GM18526 (cell line): ENCODE measurements around the gene OAT.

ENCODE experiments used
- POLR2A ChIP-seq: IDR thresholded peaks from 3 replicates; pipeline ENCODE4 v1.6.1; 2011; ENCODE audit not compliant: insufficient read length; ENCODE audit errors: extremely low read depth

Gene OAT

DNA sequence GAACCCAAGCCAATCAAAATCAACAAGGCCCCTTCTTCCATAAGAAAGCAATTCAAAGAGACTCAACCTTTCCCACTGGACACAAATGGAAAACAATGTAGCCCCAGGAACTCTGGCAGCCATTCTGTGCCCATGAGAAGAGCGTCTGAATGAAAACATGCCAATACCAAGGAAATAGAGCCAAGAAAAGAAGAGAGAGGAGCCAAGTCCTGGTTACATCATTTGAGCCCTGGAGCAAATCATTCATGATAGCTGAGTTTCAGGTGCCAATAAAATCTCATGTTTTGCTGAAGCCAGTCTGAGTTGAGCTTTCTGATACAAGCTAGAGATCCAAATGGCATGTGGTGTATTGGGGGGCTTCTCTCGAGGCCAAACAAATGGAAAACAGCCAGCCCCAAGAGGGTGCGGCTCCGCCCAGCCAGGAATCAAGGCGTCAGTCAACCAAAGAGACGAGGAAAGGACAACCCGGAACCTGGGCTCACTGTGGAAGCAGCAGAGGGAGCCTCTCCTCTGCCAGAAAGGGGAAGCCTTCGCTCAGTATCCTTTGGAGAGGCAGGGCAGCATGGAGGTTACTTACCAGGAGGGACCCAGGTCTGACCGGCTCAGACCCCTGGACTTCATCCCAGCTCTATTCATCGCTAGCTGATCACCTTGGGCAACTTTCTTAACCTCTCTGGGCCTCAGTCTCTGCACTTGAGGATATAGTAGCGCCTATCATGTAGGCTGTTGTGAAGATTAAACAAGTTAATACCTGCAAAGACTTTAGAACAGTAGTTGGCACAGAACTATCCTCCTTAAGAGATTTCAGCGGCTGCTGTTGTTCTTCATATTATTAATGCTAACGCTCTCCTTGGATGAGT lies 61.8 kb downstream of the OAT start:
- TF ChIP-seq POLR2A: no peak

DNA sequence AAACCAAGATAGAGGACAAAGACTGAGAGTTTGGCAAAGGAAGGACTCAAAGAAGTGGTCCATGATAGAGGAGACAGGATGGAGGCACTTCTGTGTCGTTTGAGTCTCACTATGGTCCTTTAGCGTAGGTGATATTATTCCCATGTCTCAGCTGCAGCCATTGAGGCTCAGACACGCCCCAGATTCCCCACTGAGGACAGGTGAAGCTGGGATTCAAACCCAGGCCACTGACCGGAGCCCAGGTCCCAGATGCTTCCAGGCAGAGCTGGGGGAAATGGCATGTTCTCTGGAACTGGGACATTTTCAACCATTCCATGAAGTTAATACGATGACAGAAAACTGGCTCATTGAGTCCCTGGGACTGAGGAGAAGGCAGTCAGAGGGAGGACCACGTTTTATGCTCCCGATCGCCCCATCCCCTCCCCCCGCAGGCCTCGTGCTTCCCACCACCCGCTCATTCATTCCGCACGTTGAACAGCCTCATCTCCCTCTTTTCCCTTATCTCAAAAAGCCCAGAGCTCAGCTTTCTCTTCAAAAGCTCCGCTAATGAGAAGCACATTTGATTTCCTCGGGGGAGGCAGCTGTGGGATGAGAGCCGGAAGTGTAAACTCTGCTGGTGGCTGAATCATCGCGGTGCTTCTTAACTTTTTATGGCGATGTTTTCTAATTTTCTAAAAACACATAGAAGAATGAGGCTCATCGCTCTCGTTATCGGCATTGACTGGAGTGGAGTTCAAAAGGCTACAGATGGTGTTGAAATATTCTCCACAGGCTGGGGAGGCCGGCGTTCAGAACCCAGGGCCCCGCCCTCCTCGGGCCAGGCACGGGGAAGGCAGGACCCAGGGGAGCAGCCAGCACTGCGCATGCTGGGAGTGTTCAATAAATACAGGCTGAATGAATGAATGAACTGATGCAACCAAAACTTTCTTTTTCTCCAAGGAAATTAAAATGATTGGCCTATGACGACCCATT lies 64.0 kb downstream of the OAT start:
- no peak for TF ChIP-seq POLR2A

DNA sequence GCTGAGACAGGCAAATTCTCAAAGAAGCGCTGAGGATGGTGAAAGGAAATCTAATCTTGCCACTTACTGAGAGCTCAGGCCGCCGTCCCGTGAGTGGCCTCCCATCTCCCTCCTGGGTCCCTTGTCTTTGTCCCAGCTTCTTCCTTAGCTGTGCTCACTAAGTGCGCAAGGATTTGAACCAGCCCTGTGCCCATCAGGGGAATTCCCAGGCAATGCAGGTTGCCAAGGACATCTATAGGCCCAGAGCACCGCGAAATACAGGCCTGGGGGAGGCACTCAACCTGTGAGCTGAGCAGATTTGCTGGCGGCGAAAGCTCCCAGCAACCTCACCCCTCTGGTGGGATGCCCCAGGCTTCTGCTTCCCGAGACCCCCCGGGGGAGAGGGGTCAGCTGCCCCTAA lies 64.8 kb downstream of the OAT start:
- TF ChIP-seq POLR2A: no peak

DNA sequence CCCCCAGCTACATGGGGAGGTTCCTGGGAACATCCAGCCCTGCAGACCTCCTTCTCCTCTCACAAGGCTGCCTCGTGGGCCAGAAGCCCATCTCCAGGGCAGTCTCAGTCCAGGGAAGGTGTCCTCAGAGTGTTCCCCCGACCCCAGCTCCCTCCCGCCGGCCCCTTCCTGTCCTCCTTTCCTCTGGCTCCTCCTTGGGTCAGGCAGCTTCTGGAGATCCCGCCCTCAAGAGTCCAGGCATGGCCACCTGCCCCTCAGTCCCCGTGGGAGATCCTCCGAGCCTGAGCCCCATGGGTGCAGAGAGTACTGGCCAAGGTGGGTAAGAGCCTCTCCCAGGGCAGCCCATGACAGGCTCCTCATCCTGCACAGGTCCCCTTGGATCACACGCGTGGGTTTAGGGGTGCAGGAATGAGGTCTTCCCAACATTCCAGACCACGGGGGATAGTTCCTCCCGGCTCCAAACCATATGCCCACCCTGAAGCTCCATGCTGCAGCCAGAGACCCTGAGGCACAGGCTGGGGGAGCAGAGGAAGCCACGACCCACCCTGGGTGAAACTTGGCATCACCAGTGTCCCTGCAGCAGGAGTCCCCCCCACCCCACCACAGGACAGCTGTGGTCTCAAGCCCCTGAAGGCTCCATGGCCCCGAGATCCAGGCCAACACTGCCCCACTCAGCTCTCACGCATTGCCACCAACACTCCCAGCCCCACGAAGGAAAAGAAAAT lies 65.5 kb downstream of the OAT start:
- TF ChIP-seq POLR2A: no peak

DNA sequence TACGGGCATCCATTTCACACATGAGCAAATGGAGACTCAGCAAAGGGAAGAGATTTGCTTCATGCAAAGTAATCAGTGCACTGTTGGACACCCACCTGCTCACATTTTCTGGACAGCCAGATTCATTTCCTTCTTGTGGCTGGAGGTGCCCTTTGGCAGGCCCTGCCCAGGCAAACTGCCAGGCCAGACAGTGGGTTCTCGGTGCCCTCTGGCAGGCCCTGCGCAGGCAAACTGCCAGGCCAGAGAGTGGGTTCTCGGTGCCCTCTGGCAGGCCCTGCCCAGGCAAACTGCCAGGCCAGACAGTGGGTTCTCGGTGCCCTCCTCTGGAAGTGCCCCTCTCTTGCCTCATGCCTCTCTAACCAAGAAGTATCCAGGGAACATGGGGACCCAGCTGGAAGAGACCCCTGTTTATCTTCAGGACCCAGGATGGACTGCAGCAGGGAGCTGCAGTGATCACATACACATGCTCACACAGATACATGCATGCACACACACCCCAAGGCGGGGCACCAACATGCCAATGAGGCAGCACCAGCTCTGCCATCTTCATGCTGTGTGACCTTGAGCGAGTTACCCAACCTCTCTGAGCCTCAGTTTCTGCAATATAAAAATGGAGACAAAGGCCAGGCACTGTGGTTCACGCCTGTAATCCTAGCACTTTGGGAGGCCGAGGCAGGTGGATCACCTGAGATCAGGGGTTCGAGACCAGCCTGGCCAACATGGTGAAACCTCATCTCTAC lies 67.1 kb downstream of the OAT start:
- TF ChIP-seq POLR2A: no peak

DNA sequence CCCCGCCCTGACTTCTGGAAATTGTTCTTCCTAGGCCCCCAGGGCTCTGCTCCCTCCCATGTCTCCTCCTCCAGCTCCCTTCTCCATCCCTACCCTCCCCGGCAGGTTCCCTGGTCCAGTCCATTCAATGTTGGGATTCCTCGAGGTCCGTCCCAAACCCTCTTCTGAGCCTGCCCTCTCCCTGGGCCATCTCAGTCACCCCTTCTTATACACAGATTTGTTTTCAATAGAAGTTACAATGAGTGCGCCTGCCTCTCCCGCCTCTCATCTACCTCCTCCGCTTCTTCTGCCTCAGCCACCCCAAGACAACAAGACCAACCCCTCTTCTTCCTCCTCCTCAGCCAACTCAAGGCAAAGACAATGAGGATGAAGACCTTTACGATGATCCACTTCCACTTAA lies 67.9 kb downstream of the OAT start:
- no peak for TF ChIP-seq POLR2A

DNA sequence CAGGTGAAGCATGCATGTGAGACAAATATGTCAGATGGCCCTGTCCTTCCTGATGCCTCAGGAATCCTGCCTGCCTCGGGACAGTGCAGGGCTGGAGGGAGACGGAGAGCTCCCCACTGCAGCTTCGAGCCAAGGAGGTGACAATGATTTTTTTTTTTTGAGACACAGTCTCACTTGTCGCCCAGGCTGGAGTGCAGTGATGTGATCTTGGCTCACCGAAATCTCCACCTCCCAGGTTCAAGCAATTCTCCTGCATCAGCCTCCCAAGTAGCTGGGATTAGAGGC lies 68.8 kb downstream of the OAT start:
- TF ChIP-seq POLR2A: no peak

DNA sequence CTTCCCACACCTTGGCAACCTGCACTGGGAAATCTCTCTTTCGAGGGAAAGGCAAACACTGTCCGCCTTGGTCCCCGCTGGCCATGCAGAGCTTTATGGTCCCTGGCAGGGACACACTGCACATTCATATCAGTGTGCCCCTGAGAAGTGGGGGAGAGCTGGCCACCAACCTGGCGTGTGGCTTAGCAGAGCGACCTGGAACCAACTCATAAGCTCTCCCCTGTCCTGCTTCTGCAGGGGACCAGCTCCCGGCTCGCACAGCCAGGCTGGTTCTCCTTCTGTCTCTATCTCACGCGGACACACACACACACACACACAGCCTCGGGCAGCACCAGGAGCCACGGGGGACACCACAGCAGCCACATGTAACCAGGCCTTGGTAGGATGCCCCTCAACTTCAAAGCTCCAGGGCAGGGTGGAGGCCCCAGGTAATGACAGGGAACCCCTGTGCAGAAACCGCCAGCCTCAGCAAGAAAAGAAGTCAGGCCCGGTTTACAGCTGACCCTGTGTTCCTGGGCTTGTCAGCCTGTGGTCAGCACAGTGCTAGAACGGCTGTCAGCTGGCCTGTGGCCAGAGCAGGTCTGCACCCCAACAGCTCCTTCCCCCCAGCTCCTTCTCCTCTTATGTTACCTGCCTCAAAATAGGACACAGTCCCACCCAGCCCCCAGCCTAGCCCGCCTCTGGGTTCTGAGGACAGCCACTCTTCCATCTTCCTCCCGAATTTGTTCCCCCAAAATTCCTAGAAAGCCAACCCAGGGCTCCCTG lies 69.3 kb downstream of the OAT start:
- no peak for TF ChIP-seq POLR2A

DNA sequence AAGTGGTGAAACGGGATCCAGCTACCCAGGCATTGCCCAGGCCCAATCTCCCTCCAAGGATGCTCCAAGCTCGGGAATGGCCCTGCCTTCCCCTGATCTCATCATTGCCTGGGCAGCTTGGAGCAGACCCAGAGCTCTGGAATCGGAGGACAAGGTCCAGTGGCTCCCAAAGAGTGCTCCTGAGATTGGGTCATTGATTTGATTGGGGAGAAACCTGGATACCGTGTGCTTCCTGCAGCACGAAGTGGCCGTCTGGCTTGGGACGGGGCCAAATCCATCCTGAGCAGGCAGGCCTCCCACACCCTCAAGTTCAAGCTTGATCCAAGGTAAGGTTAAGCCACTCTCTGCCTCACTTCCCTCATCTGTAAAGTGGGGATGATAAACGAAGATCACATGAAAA lies 69.9 kb downstream of the OAT start:
- no peak for TF ChIP-seq POLR2A

DNA sequence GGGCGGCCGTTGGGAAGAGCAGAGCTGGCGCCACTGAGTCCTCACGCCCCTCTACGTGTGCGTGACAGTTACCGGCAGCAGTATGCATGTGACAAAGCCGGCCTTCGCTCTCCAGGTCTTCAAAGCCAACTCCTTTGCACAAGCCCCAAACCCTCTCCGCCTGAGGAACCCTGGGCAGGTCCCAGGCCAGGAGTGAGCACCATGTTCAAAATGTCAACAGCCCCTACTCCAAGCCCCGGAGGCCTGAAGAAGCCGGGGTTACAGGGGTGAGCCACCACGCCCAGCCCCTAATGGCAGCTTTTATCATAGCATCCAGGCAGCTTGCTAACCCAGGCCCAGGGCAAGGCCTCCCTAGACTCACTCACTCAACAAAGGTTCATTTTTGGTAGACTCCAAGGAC lies 70.8 kb downstream of the OAT start:
- TF ChIP-seq POLR2A: no peak
